GM23338 (cell line): ENCODE measurements around the gene SELENOW. TPM values are rescaled to one million over a fixed set of nuclear protein-coding genes. Genes with fewer than 3 reads are reported as not detected.
A peak's percentile ranks its signal among the peaks of the same experiment; 100 is the strongest.

Source experiments
- ATAC-seq: fragments of 200-7000 bp; cut with Tn5 transposase; 3 replicates; pipeline ENCODE4 v1.9.1; 2020
- DNase-seq: peaks from one replicate; pipeline ENCODE4 v3.0.0-alpha.2; 2015; ENCODE audit warnings: low spot score
- H2AFZ ChIP-seq: fragments of 200-600 bp; sonication (generic); 2 replicates; pipeline ENCODE4 v1.8.0; 2016; ENCODE audit warnings: antibody characterized with exemption, mild to moderate bottlenecking, moderate library complexity
- H3F3A ChIP-seq: fragments of 200-600 bp; sonication (generic); replicated peaks from 2 replicates; pipeline ENCODE4 v1.8.0; 2017; ENCODE audit warnings: antibody characterized with exemption, mixed run types, low read depth
- H3K27ac ChIP-seq: fragments of 200-600 bp; sonication (generic); 2 replicates; pipeline ENCODE4 v1.6.1; 2016; ENCODE audit warnings: low read depth
- H3K27me3 ChIP-seq: fragments of 200-600 bp; sonication (generic); 2 replicates; pipeline ENCODE4 v1.8.0; 2016; ENCODE audit warnings: mild to moderate bottlenecking, mixed run types, moderate library complexity; ENCODE audit not compliant: insufficient read depth
- H3K36me3 ChIP-seq: fragments of 200-600 bp; sonication (generic); 2 replicates; pipeline ENCODE4 v1.8.0; 2016; ENCODE audit warnings: mild to moderate bottlenecking; ENCODE audit not compliant: insufficient read depth
- H3K4me1 ChIP-seq: fragments of 200-600 bp; sonication (generic); 2 replicates; pipeline ENCODE4 v1.8.0; 2016; ENCODE audit warnings: mild to moderate bottlenecking, moderate library complexity; ENCODE audit not compliant: insufficient read depth
- H3K4me2 ChIP-seq: fragments of 200-600 bp; sonication (generic); 2 replicates; pipeline ENCODE4 v1.7.1; 2017; ENCODE audit warnings: mixed run types
- H3K4me3 ChIP-seq: fragments of 200-600 bp; sonication (generic); 2 replicates; pipeline ENCODE4 v1.6.1; 2016; ENCODE audit warnings: mixed run types
- H3K79me2 ChIP-seq: fragments of 200-600 bp; sonication (generic); replicated peaks from 2 replicates; pipeline ENCODE4 v1.8.0; 2017; ENCODE audit warnings: mild to moderate bottlenecking; ENCODE audit not compliant: insufficient read depth
- H3K9me2 ChIP-seq: fragments of 200-600 bp; sonication (generic); 2 replicates; pipeline ENCODE4 v1.8.0; 2017; ENCODE audit not compliant: insufficient read depth
- H4K20me1 ChIP-seq: fragments of 200-600 bp; sonication (generic); replicated peaks from 2 replicates; pipeline ENCODE4 v1.8.0; 2017; ENCODE audit warnings: mild to moderate bottlenecking; ENCODE audit not compliant: insufficient read depth
- H3K27ac Mint-ChIP-seq: 2 replicates; pipeline ENCODE4 v1.8.0; 2020; ENCODE audit warnings: inconsistent platforms, mild to moderate bottlenecking, moderate library complexity, mixed read lengths
- H3K27me3 Mint-ChIP-seq: 3 replicates; pipeline ENCODE4 v1.8.0; 2022; ENCODE audit warnings: low read depth, mild to moderate bottlenecking, moderate library complexity, mixed read lengths, inconsistent platforms; ENCODE audit not compliant: insufficient read depth, poor library complexity
- H3K36me3 Mint-ChIP-seq: 3 replicates; pipeline ENCODE4 v1.8.0; 2021; ENCODE audit warnings: low read depth, mild to moderate bottlenecking, inconsistent platforms, moderate library complexity, mixed read lengths
- H3K4me1 Mint-ChIP-seq: 3 replicates; pipeline ENCODE4 v1.8.0; 2020; ENCODE audit warnings: mild to moderate bottlenecking, inconsistent platforms, mixed read lengths
- H3K4me3 Mint-ChIP-seq: 3 replicates; pipeline ENCODE4 v1.8.0; 2021; ENCODE audit warnings: moderate library complexity, mild to moderate bottlenecking, inconsistent platforms, mixed read lengths
- H3K9me3 Mint-ChIP-seq: 3 replicates; pipeline ENCODE4 v1.8.0; 2020; ENCODE audit warnings: moderate library complexity, mild to moderate bottlenecking, inconsistent platforms, mixed read lengths
- CTCF ChIP-seq, 2 experiments: fragments of 200-600 bp in 1 of 2; sonication (generic) in 1 of 2; conservative IDR thresholded peaks; 2 replicates each; pipeline versions ENCODE4 v1.5.1 to v1.6.1; 2016 to 2017; ENCODE audit warnings: antibody characterized with exemption in 2 of 2, low read depth in 2 of 2, mild to moderate bottlenecking in 2 of 2, moderate library complexity in 1 of 2
- ETS1 ChIP-seq: IDR thresholded peaks from 2 replicates; pipeline ENCODE4 v1.6.1; 2016; ENCODE audit warnings: antibody characterized with exemption
- EZH2phosphoT487 ChIP-seq: fragments of 200-600 bp; sonication (generic); IDR thresholded peaks from one replicate; pipeline ENCODE4 v1.8.1; 2018; ENCODE audit warnings: antibody characterized with exemption; ENCODE audit not compliant: unreplicated experiment
- JUNB ChIP-seq: IDR thresholded peaks from one replicate; pipeline ENCODE4 v1.6.1; 2016; ENCODE audit warnings: antibody characterized with exemption; ENCODE audit not compliant: unreplicated experiment
- NANOG ChIP-seq: IDR thresholded peaks from 2 replicates; pipeline ENCODE4 v1.6.1; 2016; ENCODE audit warnings: antibody characterized with exemption, borderline replicate concordance
- POLR2AphosphoS5 ChIP-seq: IDR thresholded peaks from 2 replicates; pipeline ENCODE4 v1.6.1; 2016; ENCODE audit warnings: antibody characterized with exemption, low read depth
- REST ChIP-seq: IDR thresholded peaks from one replicate; pipeline ENCODE4 v1.6.1; 2018; ENCODE audit warnings: antibody characterized with exemption; ENCODE audit not compliant: unreplicated experiment
- ZNF331 ChIP-seq: fragments of 250-450 bp; sonication (Bioruptor Pico); IDR thresholded peaks from 2 replicates; pipeline ENCODE4 v1.5.0; 2020; ENCODE audit warnings: low read depth, mild to moderate bottlenecking, moderate library complexity
- ZNF462 ChIP-seq: fragments of 250-450 bp; sonication (Bioruptor Pico); IDR thresholded peaks from 2 replicates; pipeline ENCODE4 v1.5.0; 2020; ENCODE audit warnings: mild to moderate bottlenecking, moderate library complexity
- polyA plus RNA-seq: library from polyadenylated mRNA; unstranded; fragments of >200 nt; fragmentation: Nextera tagmentation; extraction: Ambion mirVana; gene quantifications from 2 replicates; pipeline ENCODE4 v1.2.1, GENCODE V29; 2016
- total RNA-seq: library from RNA; depleted of rRNA; stranded (reverse); fragments of >200 nt; shearing (Covaris generic); gene quantifications from 2 replicates; pipeline ENCODE4 v1.2.3, GENCODE V29; 2014

The SELENOW gene
- total and polyA plus RNA-seq, 2 experiments from 2014 or later, result 558 to 811 TPM

GRCh38 chr19:47824396-47824795 lies 45.9 kb downstream of the SELENOW start:
- peaks cover 17% of the 10 kb centered on the region for H3K27me3 Mint-ChIP-seq
- Histone ChIP-seq H2AFZ (no peak overlapping the region), H3K9me2 (no peaks in the 10 kb centered on the region), H4K20me1 (no peaks in the 10 kb centered on the region), H3K27me3 (no peaks in the 10 kb centered on the region), H3K4me1 (peaks cover 10% of the 10 kb centered on the region), H3K4me2 (no peak overlapping the region), H3F3A (no peaks in the 10 kb centered on the region), H3K4me3 (no peak overlapping the region), H3K36me3 (no peaks in the 10 kb centered on the region), H3K79me2 (no peaks in the 10 kb centered on the region), H3K27ac (no peak overlapping the region)
- no peaks in the 10 kb centered on the region; the same call in 1 of the 3 replicates for H3K9me3 Mint-ChIP-seq
- peaks cover 34% of the 10 kb centered on the region for H3K4me1 Mint-ChIP-seq
- H3K27ac Mint-ChIP-seq, result no peak overlapping the region
- peak; percentile 47 for ATAC-seq
- DNase-seq, result peak; percentile 54
- H3K36me3 Mint-ChIP-seq, result no peaks in the 10 kb centered on the region; the same call in 2 of the 3 replicates
- TF ChIP-seq CTCF (conservative IDR thresholded peaks at IDR 0.05; ENCODE audit: low read depth in 2 of 2), result peak; percentile 22 to 63; a peak in 3 of 4 replicates
- TF ChIP-seq EZH2phosphoT487, result no peak
- H3K4me3 Mint-ChIP-seq, result no peak overlapping the region

- ATAC-seq (no peak), DNase-seq (no peak)
- H3K79me2 ChIP-seq, result no peaks in the 10 kb centered on the region
- no peak overlapping the region for H3K4me3 ChIP-seq
- H3F3A ChIP-seq, result 0 out of 2 replicates have a peak, but pooled peaks cover 2% of the 10 kb centered on the region
- H3K27ac Mint-ChIP-seq, result no peak overlapping the region
- no peak overlapping the region for H3K27ac ChIP-seq
- H3K9me3 Mint-ChIP-seq, result no peaks in the 10 kb centered on the region; the same call in 2 of the 3 replicates
- H3K4me1 Mint-ChIP-seq, result peaks cover 14% of the 10 kb centered on the region
- H2AFZ ChIP-seq, result no peak overlapping the region
- no peak overlapping the region for H3K4me2 ChIP-seq
- H3K36me3 Mint-ChIP-seq, result no peaks in the 10 kb centered on the region
- H3K27me3 Mint-ChIP-seq, result peaks cover 7% of the 10 kb centered on the region
- no peaks in the 10 kb centered on the region for H3K27me3 ChIP-seq
- H3K4me1 ChIP-seq, result no peaks in the 10 kb centered on the region; the same call in 1 of the 2 replicates
- H3K4me3 Mint-ChIP-seq, result no peak overlapping the region
- no peaks in the 10 kb centered on the region for H4K20me1 ChIP-seq
- no peaks in the 10 kb centered on the region for H3K36me3 ChIP-seq
- H3K9me2 ChIP-seq, result no peaks in the 10 kb centered on the region
- no peak for TF ChIP-seq JUNB
- TF ChIP-seq ZNF462 (CRISPR knock-in tag), result no peak
- TF ChIP-seq ZNF331, result no peak
- no peak for TF ChIP-seq EZH2phosphoT487
- no peak for TF ChIP-seq NANOG
- no peak for TF ChIP-seq REST
- no peak for TF ChIP-seq POLR2AphosphoS5
- TF ChIP-seq ETS1, result no peak
Measured at GRCh38 chr19:47826800-47827199, 48.3 kb downstream of the SELENOW start.
